GM19438 (cell line): ENCODE data around the gene GOLGA8B.
"Not testable (repeated sequence)": the region's sequence is repeated elsewhere in the genome, so short reads cannot be mapped to it uniquely, and the experiment has no call there.

Source experiments
- ATAC-seq: cut with Tn5 transposase; IDR thresholded peaks from one replicate; pipeline ENCODE4 v1.9.1; 2021; ENCODE audit warnings: low read depth; ENCODE audit not compliant: unreplicated experiment

Gene GOLGA8B

GRCh38 chr15:34598799-34599585 lies 15.5 kb upstream of the GOLGA8B start:
- ATAC-seq = no peak

GRCh38 chr15:34597316-34597715 lies 13.9 kb upstream of the GOLGA8B start:
- ATAC-seq = no peak

- no peak for ATAC-seq
Observed at GRCh38 chr15:34594361-34594760, 10.9 kb upstream of the GOLGA8B start.

GRCh38 chr15:34591306-34591705 lies 7.9 kb upstream of the GOLGA8B start:
- ATAC-seq = no peak

GRCh38 chr15:34588046-34588674 lies 4.7 kb upstream of the GOLGA8B start:
- ATAC-seq = no peak

- ATAC-seq = not testable (repeated sequence)
Observed at GRCh38 chr15:34585966-34586365, 2.5 kb upstream of the GOLGA8B start.

- no peak for ATAC-seq
Observed at GRCh38 chr15:34584996-34585395, 1.5 kb upstream of the GOLGA8B start.

GRCh38 chr15:34584330-34584668 lies 848 bp upstream of the GOLGA8B start:
- ATAC-seq = no peak

GRCh38 chr15:34582461-34583371 lies 735 bp downstream of the GOLGA8B start:
- ATAC-seq = peak; percentile 49

- not testable (repeated sequence) for ATAC-seq
Observed at GRCh38 chr15:34581687-34582460, 1.6 kb downstream of the GOLGA8B start.

- ATAC-seq = no peak
Observed at GRCh38 chr15:34581043-34581365, 2.4 kb downstream of the GOLGA8B start.

- not testable (repeated sequence) for ATAC-seq
Observed at GRCh38 chr15:34580251-34581042, 3.0 kb downstream of the GOLGA8B start.

GRCh38 chr15:34578283-34578674 lies 5.2 kb downstream of the GOLGA8B start:
- no peak for ATAC-seq

- ATAC-seq = not testable (repeated sequence)
Observed at GRCh38 chr15:34577658-34578282, 5.7 kb downstream of the GOLGA8B start.

GRCh38 chr15:34575035-34575434 lies 8.4 kb downstream of the GOLGA8B start:
- not testable (repeated sequence) for ATAC-seq

- ATAC-seq = not testable (repeated sequence)
Observed at GRCh38 chr15:34572921-34573320, 10.5 kb downstream of the GOLGA8B start.

- not testable (repeated sequence) for ATAC-seq
Observed at GRCh38 chr15:34572019-34572641, 11.3 kb downstream of the GOLGA8B start.

GRCh38 chr15:34569670-34570396 lies 13.6 kb downstream of the GOLGA8B start:
- ATAC-seq = not testable (repeated sequence)
